ENCODE results near the gene PADI6.
A peak's percentile ranks its signal among the peaks of the same experiment; 100 is the strongest.
"Not testable (repeated sequence)": the region's sequence is repeated elsewhere in the genome, so short reads cannot be mapped to it uniquely, and the experiment has no call there.

PADI6 gene

DNA sequence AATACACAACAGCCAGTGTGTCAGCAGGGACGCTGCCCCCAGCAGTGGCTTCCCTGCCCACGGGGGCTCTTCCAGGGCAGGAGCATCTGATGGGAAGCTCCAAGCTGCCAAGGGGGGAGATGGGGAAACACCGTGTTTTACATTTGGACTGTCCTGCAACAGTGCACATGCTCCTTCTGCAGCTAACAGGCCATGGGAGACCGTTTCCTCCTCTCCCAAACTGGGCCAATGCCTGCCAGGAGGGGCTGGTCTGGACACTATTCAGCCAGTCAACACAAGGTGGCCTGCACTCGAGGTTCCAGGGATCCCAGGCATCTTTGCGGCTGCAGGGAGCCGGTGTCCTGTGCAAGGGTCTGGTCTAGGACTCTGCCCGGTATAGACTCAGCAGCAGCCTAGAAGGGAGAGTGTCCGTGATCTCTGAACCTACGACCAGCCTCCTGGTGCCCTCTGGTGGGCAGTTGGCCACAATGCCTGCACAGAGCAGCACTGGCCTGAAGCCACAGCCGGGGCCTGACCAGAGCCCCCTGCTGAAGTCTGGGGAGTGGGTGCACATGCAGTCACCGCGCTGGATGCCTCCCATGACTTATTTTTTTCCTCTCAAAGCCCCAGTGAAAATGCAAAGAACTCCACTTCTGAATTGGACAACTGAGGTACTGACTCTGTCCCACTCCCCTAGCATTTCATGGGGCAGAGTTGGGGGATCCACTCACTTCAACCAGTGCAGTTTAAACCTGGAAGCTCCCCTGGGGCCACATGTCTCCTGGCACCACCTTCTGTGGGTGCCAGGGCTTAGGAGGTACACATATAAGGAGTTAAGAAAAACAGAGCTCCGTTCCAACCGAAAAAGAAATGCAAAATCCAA, 34.1 kb downstream of the PADI6 start:
- DNase-seq, result peak; percentile 84

DNA sequence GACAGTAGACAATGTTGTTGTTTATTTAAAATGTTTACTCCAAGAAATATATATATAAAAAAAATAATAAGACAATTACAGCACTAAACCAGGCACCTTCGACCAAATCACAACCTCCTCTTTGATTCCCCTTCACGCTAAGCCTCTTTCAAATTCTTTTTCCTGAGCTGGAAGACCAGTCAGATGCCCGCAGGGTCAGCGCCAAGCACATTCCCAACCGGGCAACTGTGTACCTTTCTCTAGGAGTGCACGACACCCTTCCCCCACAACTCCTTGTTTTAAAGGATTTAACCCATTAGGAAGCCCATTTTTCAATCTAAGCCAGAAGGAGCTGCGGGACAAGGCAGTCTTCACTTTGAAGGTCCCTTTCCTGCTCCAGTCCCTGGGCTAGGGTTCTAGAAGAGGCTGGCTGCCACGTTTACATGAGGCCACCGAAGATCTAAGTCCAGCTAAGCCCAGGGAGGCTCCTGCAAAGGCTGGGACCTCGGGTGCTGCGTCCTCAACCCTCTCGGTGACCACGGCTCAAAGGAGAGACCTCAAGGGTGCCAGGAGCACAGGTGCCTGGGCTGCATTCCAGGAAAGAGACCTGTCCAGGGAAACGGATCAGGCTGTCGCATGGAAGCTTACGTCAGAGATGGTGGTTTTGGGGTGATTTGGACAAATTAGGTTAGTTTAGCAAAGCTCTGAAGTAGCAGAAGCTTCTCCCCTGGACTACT, 34.9 kb downstream of the PADI6 start:
- not testable (repeated sequence) for DNase-seq

DNA sequence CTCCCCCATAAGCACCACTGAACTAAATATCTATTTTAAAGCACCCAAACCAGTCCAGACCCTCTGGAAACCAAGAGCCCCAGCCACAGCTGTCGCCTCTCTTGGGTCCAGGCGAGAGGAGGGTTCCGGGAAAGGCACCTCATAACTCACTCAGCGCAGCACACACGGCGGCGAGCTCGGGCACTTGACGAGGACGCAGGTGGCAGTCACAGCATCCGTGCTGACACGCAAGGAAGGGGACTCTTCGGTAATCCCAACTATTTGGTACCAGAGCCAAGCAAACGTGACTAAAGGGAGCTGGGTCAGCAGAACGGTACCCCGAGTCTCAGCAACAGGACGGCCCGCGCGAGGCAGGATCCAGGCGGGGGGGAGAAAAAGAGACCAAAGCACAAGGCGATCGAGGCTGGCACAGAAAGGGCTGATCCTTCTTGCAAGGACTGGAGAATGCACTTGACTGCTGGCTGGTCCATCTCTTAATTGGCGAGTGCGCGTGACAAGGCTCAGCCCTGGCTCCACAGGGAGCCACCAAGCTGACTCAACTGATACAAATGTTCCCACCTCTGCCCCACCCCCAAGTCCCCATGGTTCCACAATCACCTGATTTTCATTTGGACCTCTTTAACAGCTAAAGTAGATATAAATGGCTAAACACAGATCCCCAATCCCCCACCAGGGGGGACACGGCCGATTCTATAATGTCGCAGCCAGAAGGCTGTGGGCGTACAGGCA, 36.0 kb downstream of the PADI6 start:
- not testable (repeated sequence) for DNase-seq

DNA sequence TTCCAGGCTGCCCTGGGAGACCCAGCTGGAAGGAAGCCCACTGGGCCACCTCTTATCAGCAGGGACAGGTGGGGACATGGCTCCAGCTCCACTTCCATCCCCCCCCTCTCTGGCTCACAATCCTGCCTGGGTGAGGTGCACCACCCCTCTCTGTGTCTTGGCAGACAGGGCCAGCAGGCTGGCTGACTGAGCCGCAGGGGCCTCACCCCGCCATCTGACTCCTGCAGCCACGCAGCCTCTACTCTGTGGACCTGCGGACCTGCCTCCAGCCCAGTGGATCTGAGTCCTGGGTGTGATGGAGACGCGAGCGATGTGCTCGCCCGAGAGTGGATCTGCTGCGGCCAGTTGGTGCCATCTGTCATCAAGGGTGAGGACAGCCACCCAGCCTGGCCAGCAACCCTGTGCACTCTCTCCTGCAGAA, 37.4 kb downstream of the PADI6 start:
- DNase-seq, result peak; percentile 59

DNA sequence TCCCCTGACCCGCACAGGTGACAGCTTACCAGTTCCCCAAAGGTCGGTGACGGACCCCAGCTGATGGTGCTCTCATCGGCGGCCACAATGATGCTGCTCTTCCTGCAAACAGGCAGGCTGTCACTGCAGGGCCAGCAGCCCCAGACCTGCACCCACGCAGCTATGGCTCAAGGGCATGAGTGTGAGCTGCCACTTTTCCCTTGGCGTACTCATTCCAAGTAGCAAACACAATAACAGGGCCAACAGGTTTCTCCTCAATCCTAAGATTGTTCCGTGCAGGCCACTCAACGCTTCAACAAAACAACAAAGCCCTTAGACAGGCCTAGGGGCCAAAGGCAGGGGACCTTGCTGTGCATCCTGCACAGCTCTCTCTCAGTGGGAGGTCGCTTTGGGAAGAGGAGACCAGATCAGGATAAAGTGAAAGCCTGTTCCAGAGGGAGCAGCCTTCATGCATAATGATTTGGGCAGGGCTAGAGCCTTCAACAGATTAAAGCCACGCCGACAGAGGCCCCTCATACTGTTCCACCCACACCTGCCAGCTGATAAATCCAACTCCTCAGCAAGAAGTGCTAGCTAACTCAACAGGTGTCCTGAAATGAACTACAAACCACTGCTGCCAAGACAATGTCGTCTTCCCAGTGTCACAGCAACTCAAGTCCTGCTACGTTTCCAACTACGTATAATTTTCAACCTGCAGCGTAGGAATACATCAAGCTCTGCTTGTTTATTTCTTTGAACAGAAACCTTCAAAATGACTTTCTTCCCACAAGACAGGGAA, 40.3 kb downstream of the PADI6 start:
- no peak for DNase-seq

DNA sequence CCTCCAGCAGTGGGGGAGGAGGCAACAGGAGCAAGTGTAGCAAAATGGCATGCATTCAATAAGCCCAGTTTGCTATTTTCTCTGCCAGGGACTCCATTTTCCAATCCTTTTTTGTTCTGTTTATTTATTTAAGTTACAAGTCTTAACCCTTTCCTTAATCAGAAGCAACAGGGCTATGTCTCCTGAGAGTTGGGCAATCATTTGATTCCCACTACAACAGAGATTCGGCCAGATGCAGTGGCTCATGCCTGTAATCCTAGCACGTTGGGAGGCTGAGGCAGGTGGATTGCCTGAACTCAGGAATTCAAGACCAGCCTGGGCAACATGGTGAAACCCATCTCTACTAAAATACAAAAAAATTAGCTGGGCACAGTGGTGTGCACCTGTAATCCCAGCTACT, 42.0 kb downstream of the PADI6 start:
- DNase-seq, result no peak

DNA sequence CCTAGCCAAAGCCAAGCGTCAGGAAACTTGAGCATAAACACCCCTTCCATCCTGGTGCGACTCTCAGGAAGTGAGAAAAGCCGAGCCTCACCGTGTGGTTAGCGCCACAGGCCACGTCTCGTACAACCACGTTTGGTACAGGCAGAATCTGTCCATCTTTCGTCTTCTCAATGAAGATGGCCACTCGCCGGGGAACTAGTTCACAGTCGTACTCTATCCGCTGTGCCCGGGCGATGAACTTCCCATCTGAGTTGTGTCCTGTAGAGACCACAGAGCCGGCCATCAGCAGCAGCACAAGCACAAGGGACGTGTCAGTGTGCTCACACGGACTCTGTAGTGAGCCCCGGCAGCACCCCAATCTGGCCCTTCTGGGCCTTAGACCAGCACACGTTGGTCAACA, 44.4 kb downstream of the PADI6 start:
- no peak for DNase-seq

DNA sequence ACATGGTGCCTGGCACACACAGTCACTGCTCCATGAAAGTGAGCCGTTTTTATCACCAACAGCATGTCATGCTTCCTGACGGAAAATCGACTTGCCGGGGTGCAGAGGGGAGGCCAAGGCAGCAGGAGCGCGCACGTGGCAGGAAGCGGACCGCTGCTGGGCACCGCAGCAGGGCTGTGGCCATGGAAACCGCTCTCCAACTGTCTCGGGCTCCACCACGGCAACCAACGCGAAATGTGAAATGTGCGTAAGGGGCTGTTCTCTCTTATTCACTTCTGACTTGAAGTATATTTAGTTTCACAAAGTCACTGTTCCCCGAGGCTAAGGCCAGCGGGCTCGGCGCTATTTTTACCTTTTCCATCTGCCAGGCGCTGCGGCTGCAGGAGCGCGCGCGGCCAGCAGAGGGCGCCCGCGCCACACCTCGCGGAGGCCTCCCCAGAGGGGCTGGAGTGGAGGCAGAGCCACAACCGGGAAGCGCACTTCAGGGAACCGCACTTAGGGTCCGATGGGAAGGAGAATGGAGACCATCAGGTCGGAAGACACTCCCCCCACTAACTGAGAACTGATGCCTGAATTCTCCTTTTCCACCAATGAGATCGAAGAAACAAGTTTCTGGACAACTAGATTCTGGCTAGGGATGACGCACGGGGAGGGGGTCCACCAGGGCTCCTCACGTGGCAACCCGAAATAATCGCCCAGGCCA, 47.8 kb downstream of the PADI6 start:
- DNase-seq, result peak; percentile 76

DNA sequence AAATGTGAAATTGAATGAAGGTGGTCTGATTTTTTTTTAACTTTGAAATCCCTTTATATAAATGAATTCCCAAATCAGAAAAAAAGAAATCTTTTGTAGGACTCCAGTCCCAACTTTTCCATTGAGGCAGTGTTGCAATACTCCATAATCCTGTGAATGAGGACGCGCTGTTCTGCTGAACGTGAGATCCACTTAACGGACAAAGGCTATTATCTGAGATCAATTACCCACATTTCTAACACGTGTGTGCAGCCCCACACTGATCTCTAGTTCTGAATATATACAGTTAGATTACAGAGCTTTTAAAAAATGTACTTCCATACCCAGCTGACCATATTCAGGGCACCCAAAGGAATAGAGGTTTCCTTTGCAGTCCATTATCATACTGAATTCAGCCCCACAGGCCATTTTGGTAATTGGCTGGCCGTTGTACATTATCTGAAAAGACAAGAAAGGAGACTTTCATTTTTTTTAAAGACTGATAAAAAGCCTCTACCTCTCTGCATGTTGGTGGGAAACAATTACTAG, 48.5 kb downstream of the PADI6 start:
- DNase-seq, result no peak

DNA sequence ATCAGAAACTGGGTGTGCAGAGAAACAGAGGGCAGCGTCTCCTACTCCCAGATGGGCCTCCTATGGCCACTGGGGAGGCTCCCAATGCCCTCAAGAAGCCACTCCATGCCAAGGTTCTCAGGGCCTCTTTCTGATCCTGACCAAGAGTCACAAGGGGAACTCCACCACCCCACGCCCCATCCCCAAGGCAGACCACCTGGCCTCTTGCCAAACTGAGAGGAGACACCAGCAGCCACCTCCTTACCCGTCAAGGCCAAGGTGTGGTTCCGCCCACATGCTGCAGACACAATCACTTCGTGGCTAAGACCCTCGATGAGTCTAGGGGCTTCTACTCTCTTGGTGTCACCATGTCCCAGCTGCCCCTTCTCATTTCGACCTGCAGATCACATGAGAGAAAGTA, 50.5 kb downstream of the PADI6 start:
- DNase-seq, result no peak

DNA sequence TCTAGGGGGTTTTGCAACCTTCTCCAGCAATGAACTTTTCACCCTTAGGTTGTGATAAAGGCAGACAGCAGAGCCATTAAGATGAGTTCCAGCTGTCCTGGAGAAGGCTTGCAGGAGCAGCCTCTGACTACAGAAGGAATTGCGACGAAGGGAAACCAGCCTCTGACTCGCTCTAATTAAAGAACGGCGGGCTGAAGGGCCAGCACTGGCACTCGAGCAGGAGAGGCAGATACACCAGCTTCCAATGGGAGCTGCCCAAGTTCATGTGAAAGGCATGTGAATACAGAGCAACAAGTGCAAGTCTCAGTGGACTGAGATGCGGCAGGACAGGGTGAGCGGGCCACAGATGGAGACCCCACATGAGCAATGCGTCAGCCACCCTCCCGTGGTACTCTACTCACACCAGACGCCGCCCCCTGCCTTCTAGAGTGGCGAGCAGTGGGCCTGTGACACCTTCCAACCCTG, 51.8 kb downstream of the PADI6 start:
- DNase-seq, result no peak

DNA sequence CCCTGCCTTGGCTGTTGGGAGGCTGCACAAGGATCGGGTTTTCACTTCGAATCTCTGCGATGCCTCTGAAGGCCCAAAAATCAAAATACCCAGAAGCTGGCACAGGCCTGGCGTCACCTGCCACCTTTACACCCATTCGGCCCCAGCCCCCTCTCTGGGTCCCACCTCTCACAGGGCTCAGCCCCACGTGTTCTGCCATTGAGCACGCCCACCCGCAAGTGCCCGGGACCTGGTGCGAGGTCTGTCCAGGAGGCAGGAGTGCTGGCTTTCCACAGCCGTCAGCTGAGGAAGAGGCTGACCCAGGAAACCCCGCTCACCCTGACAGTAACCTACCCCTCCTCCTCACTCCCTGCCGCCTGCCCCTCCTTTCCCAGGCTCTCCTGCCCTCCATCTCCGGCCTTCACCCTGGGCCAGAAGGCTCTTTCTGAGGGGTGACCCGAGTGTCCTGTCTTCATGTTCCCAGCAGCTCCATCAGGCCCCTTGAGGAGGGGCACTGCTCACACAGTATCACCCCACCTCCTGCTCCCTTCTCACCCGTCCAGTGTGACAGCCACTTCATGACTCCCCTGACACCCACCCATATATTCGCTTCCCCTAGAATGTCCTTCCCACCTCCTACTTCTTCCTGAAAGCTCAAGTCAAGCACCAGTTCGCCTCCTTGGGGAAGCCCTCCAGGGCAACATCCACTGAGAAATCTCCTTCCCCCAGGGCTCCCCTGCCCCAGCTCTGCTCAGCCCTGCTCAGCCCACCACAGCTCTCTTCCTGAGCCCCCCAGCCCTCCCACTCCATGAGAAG, 54.0 kb downstream of the PADI6 start:
- DNase-seq, result no peak

DNA sequence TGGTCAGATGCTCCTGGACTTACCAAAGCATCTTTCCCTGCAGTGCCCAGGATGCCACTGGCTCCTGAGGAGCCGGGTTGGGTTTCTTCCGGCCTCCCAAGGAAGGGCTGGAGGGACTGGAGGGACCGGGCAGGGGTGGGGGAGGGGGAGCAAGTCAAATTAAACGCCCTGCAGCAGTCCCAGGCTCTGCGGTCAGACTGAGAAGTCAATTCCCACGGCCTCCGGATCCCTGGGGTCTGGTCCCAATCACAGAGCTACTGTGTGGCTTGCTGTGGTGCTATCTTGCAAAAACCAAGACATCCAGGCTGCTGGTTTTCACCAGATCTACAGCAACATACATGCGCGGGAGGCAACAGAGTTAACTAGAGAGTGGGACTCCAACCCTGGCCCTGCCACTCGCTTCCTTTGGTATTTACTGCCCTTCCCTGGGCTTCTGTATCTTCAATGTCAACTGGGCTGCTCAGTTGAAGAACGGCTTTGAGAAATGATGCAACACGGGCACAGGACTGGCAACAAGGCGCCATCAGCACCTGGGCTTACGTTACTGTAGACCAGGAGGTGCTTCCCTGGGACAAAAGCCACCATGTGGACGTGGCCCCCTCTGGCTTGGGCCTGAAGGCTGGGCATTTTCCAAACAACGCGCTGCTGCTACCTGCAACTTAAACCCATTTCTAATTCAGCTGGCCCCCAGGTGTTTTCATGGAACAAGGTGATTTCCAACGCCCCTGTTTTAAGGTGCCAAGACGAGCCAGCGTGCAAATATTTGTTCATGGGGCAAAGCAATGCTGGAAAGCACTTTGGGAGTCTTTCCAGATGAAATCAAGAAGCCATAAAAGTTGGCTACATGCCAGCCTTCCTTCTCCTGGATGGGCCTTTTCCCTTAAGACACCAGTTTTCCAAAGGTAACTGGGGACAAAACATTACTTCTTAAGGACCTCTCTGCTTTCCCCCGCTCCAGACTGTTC, 56.0 kb downstream of the PADI6 start:
- DNase-seq, result no peak

DNA sequence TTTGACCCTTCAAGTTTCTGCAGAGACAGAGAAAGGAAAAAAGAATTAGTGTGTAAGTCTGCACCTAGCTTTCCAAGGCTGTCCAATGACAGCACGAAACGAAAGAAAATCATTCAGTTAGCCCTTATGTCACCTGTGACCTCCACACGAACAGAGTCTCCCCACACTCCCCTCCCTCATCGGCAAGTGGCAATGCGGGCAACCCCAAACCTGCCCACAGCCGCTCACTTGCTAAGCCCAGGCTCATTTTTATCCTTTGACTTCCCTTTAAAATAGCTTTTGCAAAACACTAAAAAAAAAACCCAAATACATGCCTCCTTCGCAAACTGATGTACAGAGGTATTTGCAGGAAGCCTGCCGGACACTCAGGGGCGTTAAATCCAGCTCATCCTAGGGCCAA, 57.2 kb downstream of the PADI6 start:
- no peak for DNase-seq

DNA sequence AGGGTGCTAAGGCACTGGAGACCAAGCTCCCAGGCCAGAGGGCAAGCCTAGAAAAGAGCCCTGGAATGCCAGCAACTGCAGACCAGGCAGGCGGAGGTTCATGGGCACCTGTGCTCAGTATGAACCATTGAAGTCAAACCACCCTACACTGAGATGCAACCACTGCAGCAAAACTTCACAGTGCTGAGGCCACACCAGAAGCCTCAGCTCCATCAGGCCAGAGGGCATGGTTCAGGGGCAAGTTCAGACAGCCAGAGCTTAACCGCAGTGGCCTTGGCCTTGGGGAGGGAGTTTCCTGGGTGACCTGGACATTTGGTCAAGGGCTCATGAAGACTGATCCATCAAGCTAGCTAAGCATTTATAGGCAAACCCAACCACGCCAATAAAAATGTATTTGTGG, 60.4 kb downstream of the PADI6 start:
- no peak for DNase-seq

DNA sequence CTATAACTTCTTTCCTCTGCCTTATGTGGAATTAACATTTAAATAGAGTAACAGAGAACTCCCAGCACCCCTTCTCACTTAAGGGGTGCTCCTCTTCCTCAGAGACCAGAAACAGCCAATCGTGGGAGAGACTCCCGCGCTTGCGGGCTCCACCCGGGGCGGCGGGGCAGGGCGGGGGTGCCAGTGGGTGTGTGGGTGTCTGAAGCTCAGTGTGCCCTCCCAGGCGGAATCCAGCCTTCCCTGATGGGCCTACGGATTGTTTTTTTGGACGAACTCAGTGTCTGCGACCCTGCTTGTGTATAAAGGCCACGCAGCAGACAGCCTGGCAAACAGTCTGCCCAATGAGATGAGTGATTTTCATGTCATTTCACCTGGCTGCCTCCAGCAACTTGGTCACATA, 61.3 kb downstream of the PADI6 start:
- DNase-seq, result no peak

DNA sequence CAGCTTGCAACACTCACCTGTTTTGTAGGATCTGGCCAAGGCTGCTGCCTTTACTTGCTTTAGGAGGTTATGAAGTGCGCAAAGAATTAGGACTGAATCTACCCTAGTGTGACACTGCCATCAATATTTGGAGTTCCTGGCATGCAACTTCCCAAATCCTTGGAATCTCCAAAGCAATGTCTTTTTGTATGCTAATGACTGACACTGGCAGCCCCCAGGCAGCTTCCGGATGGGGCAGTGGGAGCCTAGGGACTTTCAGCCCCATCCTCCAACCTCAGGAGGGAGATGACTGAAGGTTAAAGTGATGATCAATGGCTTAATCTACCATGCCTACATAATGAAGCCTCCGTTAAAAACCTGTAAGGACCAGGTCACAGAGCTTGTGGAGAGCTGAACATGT, 62.0 kb downstream of the PADI6 start:
- DNase-seq, result no peak

DNA sequence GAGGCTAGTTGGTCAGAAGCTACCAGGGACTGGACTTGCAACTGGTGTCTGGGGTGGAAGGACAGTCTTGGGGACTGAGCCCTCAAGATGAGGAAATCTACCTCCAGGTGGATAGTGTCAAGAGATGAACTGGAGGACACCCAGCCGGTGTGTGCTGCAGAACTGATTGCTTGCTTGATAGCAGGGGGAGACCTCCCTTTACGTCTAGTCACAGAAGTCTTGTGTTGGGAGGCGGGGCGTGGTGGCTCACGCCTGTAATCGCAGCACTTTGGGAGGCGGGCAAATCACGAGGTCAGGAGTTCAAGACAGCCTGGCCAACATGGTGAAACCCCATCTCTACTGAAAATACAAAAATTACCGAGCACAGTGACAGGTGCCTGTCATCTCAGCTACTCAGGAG, 62.6 kb downstream of the PADI6 start:
- DNase-seq, result peak; percentile 52

DNA sequence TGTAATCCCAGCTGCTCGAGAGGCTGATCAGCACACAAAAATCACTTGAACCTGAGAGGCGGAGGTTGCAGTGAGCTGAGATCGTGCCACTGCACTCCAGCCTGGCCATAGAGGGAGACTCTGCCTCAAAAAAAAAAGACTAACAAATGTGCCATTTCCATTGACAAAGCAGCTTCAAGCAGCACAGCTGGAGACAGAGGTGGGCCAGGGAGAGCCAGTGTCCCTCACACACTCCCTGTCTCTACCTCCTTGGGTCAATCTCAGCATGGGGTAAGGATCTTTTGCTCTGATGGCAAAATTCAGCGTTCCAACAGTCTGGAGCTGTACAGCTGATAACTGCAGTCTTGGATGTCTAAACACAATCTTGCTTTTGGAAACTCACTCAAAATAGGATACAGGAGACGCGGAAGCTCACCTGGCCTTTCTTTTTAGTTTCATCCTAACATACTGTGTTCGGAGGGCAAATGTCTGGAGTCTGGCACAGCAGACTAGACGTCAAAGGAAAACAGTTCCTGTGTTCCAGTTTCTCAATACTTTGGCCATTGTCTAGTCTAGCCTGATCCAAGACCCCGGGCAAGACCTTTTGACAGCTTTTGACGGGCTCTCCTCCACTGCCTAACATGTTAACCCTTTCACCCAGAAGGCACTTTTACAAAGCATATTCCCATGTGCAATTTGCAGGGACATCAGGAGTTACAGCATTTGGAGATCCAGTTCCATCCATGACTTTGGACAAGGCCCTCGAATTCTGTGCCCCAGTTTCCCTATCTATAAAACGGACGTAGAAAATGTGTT, 64.6 kb downstream of the PADI6 start:
- no peak for DNase-seq
